ENCODE results near the gene MB.

The MB gene

DNA sequence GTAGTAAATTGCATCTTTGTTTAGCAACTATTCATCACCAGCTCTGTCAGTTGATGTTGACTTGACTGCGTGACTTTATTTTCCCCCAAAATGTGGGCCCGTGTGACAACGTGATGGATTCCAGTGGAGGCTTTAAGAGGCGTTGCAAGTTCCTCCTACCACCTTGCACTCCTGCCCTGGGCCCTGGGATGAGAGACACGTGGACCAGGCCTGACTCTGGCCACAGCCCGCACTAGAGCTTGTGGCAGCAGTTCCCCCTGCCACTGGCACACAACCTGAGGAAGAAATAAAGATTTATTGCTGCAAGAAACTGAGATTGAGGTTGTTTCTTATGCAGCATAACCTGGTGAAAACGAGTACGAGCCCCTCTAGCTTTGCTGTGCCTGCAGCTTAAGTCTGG, 44.6 kb downstream of the MB start:
- TF ChIP-seq, protein P1, sequence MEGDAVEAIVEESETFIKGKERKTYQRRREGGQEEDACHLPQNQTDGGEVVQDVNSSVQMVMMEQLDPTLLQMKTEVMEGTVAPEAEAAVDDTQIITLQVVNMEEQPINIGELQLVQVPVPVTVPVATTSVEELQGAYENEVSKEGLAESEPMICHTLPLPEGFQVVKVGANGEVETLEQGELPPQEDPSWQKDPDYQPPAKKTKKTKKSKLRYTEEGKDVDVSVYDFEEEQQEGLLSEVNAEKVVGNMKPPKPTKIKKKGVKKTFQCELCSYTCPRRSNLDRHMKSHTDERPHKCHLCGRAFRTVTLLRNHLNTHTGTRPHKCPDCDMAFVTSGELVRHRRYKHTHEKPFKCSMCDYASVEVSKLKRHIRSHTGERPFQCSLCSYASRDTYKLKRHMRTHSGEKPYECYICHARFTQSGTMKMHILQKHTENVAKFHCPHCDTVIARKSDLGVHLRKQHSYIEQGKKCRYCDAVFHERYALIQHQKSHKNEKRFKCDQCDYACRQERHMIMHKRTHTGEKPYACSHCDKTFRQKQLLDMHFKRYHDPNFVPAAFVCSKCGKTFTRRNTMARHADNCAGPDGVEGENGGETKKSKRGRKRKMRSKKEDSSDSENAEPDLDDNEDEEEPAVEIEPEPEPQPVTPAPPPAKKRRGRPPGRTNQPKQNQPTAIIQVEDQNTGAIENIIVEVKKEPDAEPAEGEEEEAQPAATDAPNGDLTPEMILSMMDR (IDR thresholded peaks at IDR 0.05; ENCODE audit: extremely low read depth, missing control alignments), result no peak
- no peak for DNase-seq (ENCODE audit: low spot score)

DNA sequence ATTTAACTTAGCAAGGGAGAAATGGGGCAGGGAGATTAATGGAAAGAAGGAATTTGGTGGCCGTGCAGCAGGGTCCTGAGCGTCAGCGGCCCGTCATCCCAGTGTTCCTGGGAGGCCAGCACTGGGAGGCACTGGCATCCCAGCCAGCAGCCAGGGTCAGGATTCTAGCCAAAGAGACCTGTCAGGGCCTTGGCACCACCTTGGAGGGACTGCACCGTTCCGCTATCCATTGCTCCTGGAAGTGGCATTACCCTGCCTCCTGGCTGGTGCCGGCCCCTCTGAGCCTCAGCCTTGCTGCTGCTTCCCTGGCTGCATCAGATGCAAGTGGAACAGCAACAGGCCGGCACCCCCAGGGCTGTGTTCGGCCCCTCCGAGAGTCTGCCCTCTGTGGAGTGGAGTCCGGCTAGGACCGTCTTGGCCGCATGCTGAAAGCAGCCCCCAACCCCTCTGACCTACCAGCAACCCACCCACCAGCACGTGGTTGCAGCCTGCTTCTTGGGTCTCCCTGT, 46.4 kb downstream of the MB start:
- DNase-seq (ENCODE audit: low spot score), result no peak
- TF ChIP-seq, protein P1 (IDR thresholded peaks at IDR 0.05; ENCODE audit: extremely low read depth, missing control alignments), result no peak

DNA sequence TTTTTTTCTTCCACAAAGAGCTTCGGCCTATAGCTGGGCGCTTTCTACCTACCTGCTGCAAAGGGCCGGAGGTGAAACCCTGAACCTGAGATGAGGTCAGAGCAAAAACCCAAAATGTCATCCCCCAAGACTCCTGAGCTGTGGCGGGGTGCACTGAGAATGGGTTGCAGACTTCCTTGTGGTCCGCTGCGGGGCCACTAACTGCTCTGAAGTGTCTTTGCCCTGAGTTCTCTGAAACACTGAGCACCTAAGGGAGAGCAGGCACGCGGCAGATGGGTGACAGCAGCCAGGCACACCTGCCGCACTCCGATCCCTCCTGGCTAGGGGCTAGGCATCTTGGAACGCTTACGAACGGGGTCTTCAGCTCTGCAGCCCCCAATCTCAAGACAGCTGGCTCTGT, 47.2 kb downstream of the MB start:
- TF ChIP-seq, protein P1 (IDR thresholded peaks at IDR 0.05; ENCODE audit: extremely low read depth, missing control alignments), result no peak

DNA sequence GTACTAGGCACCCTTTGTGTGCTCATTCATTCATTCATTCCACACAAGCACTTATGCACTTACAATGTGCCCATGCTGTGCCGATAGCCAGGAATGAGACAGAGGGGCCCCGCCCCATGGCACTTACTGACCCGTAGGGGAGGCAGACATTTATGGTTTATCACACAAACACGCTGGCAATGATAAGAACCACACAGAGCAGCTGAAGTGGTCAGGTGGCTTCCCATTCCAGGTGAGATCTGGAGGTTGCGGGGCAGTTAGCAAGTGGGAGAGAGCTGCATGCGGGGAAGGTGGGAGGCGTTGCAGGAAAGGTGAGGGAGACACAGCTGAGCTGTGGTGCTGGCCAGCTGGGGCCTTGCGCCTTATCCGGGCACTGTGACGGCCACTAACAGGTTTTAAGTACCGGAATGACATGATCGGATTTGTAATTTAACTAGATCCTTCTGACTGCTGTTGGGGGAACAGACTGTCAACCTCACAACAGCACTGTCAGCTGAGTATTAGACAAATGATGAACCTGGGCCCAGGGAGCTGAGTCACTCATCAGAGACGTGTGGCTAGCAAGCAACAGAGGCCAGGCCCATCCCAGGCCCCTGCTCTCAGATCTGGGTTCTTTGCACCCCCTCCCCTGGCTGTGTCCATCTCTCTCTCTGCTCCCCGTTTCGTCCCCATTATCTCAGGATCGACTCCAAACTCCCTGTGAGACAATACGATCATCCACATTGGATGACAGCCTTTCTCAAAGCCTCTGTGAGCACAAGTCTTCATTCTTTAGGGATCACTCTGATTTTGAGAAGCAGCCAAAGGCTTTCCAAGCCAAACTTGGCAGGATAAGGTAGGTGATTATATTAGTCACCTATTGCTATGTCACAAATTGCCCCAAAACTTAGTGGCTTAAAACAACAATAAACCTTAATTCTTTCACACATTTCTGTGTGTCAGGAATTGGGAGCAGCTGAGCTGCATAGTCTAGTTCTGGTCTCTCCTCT, 48.1 kb downstream of the MB start:
- DNase-seq (ENCODE audit: low spot score), result no peak

More for the DNA sequence above, 47.2 kb downstream of the MB start:
- no peak for DNase-seq (ENCODE audit: low spot score)

DNA sequence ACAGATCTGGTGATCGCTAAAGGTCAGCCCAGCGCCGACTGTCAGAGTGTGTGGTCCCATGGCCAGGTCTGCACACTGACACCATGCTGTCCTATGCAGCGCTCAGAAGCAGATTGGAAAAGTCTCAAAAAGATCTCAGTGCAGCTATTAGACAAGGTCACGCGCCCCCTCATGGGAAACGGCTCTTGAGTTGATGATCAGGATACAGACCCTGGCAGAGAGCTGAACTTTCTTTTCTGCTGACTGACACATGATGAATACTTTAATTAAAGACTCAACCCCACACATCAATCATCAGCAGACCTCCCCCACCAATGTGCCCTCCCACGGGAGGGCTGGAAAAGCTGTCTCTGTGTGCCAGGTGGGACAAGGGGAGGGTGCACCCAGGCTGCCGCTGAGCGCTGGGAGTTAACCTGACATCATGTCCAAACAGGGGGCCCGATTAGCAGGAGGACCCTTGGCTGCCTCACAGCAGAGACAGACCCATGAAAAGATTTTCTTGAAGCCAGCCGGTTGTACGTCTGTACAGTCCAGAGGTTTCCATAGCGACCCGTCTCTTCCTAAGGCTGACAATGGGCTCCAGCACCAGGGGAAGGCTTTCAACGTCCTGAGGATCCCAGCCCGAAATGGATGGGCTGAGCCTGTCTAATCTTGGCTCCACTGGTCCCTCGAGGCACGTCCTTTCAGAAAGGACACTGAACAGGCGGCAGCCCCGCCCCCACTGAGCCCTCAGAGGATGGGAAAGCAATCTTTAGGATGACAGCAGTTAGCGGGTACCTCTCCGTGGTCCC, 49.6 kb downstream of the MB start:
- no peak for DNase-seq (ENCODE audit: low spot score)
- TF ChIP-seq, protein P1 (IDR thresholded peaks at IDR 0.05; ENCODE audit: extremely low read depth, missing control alignments), result no peak

More for the DNA sequence above, 48.1 kb downstream of the MB start:
- TF ChIP-seq, protein P1 (IDR thresholded peaks at IDR 0.05; ENCODE audit: extremely low read depth, missing control alignments), result no peak

DNA sequence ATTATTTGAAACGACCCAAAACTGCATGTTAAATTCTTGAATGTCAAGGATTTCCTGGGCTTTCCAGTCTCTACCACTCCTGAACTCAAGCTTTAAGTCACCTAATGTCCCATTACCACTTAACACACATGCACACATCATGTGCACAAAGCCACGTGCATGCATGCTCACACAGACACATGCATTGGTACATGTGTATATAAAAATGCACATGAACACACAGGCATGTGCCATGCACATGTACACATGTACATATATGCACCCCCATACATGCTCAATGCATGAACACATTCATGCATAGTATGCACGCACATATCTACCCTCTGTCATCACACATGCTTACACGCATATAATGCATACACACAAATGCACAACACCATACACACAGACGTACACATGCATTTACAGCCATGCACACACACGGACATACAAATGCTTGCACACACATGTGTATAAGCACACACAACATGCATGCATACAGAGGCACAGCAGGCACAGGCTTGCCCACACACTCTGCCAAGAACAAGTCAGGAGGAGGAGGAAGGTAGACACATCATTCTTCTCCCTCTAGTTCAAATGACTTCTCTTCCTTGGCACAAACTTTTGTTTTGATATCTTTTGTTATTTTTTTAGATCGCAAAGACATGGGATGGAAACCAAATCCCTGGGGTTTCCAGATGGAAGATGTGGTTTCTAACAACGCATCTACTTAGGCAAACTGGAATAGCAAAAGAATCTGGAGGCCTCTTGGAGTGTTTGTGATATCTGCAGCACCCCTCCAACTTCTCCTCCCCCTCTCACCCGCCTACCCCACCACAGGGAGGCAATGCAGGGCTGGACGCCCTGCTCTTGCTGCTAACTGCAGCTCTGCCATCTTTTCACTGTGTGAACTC, 51.9 kb downstream of the MB start:
- DNase-seq (ENCODE audit: low spot score), result no peak
- TF ChIP-seq, protein P1 (IDR thresholded peaks at IDR 0.05; ENCODE audit: extremely low read depth, missing control alignments), result no peak
